SU-DHL-6 (cell line): ENCODE results near the gene ITGB4.

Experiments
- H2AFZ ChIP-seq: fragments of 200-600 bp; sonication (generic); 2 replicates; pipeline ENCODE4 v1.6.1; 2014; ENCODE audit warnings: low read depth, mild to moderate bottlenecking, moderate library complexity, mixed read lengths, antibody characterized with exemption, low read length; ENCODE audit not compliant: severe bottlenecking
- H3F3A ChIP-seq: fragments of 200-600 bp; shearing (Covaris generic); 2 replicates; pipeline ENCODE4 v1.6.0; 2016; ENCODE audit warnings: antibody characterized with exemption, mild to moderate bottlenecking; ENCODE audit not compliant: insufficient read depth
- H3K27ac ChIP-seq: fragments of 200-600 bp; sonication (generic); 2 replicates; pipeline ENCODE4 v1.5.1; 2016; ENCODE audit warnings: low read depth, mild to moderate bottlenecking, low read length, moderate library complexity, mixed read lengths
- H3K27me3 ChIP-seq: fragments of 200-600 bp; sonication (generic), shearing (Covaris generic); 2 replicates; pipeline ENCODE4 v1.6.0; 2014; ENCODE audit warnings: mild to moderate bottlenecking, low read length
- H3K36me3 ChIP-seq: fragments of 200-600 bp; sonication (generic); 2 replicates; pipeline ENCODE4 v1.6.1; 2014; ENCODE audit warnings: mild to moderate bottlenecking, low read length, mixed read lengths
- H3K4me2 ChIP-seq: fragments of 300-600, 200-600 bp; shearing (Covaris generic), sonication (generic); 2 replicates; pipeline ENCODE4 v1.6.0; 2014; ENCODE audit warnings: low read length, low read depth, mild to moderate bottlenecking; ENCODE audit not compliant: poor library complexity, severe bottlenecking
- H3K4me3 ChIP-seq: fragments of 200-600 bp; sonication (generic); 2 replicates; pipeline ENCODE4 v1.5.1; 2014; ENCODE audit warnings: antibody characterized with exemption, low read length, mild to moderate bottlenecking, mixed read lengths; ENCODE audit not compliant: insufficient read depth, poor library complexity, severe bottlenecking
- H3K79me2 ChIP-seq: fragments of 200-600 bp; sonication (generic); 2 replicates; pipeline ENCODE4 v1.6.1; 2014; ENCODE audit warnings: mild to moderate bottlenecking, low read length, moderate library complexity; ENCODE audit not compliant: insufficient read depth
- H3K9ac ChIP-seq: fragments of 200-600 bp; sonication (generic); 2 replicates; pipeline ENCODE4 v1.7.0; 2014; ENCODE audit warnings: mild to moderate bottlenecking, low read length
- H3K9me2 ChIP-seq: fragments of 200-600 bp; sonication (generic); replicated peaks from 2 replicates; pipeline ENCODE4 v1.6.1; 2014; ENCODE audit warnings: low read length; ENCODE audit not compliant: insufficient read depth
- H3K9me3 ChIP-seq: fragments of 200-600 bp; sonication (generic); 2 replicates; pipeline ENCODE4 v1.6.1; 2014; ENCODE audit warnings: low read length, mixed read lengths; ENCODE audit not compliant: insufficient read depth
- H4K20me1 ChIP-seq: fragments of 200-600 bp; sonication (generic); 2 replicates; pipeline ENCODE4 v1.6.1; 2014; ENCODE audit warnings: low read depth, mild to moderate bottlenecking, antibody characterized with exemption, low read length, moderate library complexity, mixed read lengths
- CTCF ChIP-seq: fragments of 200-600 bp; sonication (generic); IDR thresholded peaks from one replicate; pipeline ENCODE4 v1.5.1; 2017; ENCODE audit warnings: antibody characterized with exemption, mild to moderate bottlenecking, low read length, moderate library complexity; ENCODE audit not compliant: insufficient read depth, poor library complexity, severe bottlenecking
- EZH2phosphoT487 ChIP-seq: fragments of 200-600 bp; sonication (generic), shearing (Covaris generic); conservative IDR thresholded peaks from 2 replicates; pipeline ENCODE4 v1.6.1; 2018; ENCODE audit warnings: mild to moderate bottlenecking, antibody characterized with exemption, low read length, moderate library complexity, mixed read lengths

The ITGB4 gene

GRCh38 chr17:75773121-75773807 lies 52.0 kb downstream of the ITGB4 start:
- H3K4me3 ChIP-seq, result no peak overlapping the region
- peaks cover 12% of the 10 kb centered on the region for H3K36me3 ChIP-seq
- H3K9me3 ChIP-seq, result no peaks in the 10 kb centered on the region
- no peak overlapping the region for H3K9ac ChIP-seq
- no peak for TF ChIP-seq CTCF
- TF ChIP-seq EZH2phosphoT487, result no peak
- H2AFZ ChIP-seq, result no peak overlapping the region
- H3K27me3 ChIP-seq, result no peaks in the 10 kb centered on the region
- H3K9me2 ChIP-seq, result no peaks in the 10 kb centered on the region
- H3K27ac ChIP-seq, result no peak overlapping the region
- H4K20me1 ChIP-seq, result peaks cover 15% of the 10 kb centered on the region
- H3K4me2 ChIP-seq, result no peak overlapping the region
- H3K79me2 ChIP-seq, result peaks cover 10% of the 10 kb centered on the region
- peaks cover 35% of the 10 kb centered on the region for H3F3A ChIP-seq

GRCh38 chr17:75773808-75774470 lies 52.7 kb downstream of the ITGB4 start:
- H3K9ac ChIP-seq, result no peak overlapping the region
- peaks cover 38% of the 10 kb centered on the region for H3F3A ChIP-seq
- H3K27ac ChIP-seq, result no peak overlapping the region
- H3K9me3 ChIP-seq, result no peaks in the 10 kb centered on the region
- H3K36me3 ChIP-seq, result peaks cover 18% of the 10 kb centered on the region
- no peak for TF ChIP-seq CTCF
- no peak for TF ChIP-seq EZH2phosphoT487
- peaks cover 16% of the 10 kb centered on the region for H3K79me2 ChIP-seq
- no peak overlapping the region for H2AFZ ChIP-seq
- H3K4me3 ChIP-seq, result no peak overlapping the region
- no peaks in the 10 kb centered on the region for H3K27me3 ChIP-seq
- no peaks in the 10 kb centered on the region for H3K9me2 ChIP-seq
- H4K20me1 ChIP-seq, result peaks cover 20% of the 10 kb centered on the region
- no peak overlapping the region for H3K4me2 ChIP-seq

- H3F3A ChIP-seq, result peaks cover 36% of the 10 kb centered on the region
- H3K36me3 ChIP-seq, result peaks cover 18% of the 10 kb centered on the region
- H3K27ac ChIP-seq, result no peak overlapping the region
- peaks cover 22% of the 10 kb centered on the region for H3K79me2 ChIP-seq
- no peak overlapping the region for H2AFZ ChIP-seq
- H3K4me3 ChIP-seq, result no peak overlapping the region
- H4K20me1 ChIP-seq, result peaks cover 20% of the 10 kb centered on the region
- TF ChIP-seq EZH2phosphoT487 (no peak), CTCF (no peak)
- no peak overlapping the region for H3K4me2 ChIP-seq
- no peaks in the 10 kb centered on the region for H3K9me3 ChIP-seq
- H3K9ac ChIP-seq, result no peak overlapping the region
- no peaks in the 10 kb centered on the region for H3K9me2 ChIP-seq
- no peaks in the 10 kb centered on the region for H3K27me3 ChIP-seq
Observed at GRCh38 chr17:75774471-75774990, 53.3 kb downstream of the ITGB4 start.
